Stimulated activated CD4-positive, alpha-beta T cell treated with anti-CD3 and anti-CD28 coated beads, Interleukin-12 subunit alpha, Interleukin-12 subunit beta, amount 100 ng/mL, for 48 hours (primary cell): ENCODE results near the gene RAD51C.
"Not testable (repeated sequence)": the region's sequence is repeated elsewhere in the genome, so short reads cannot be mapped to it uniquely, and the experiment has no call there.

ENCODE experiments used
- DNase-seq, 3 donors: peaks; one replicate each; pipeline ENCODE4 v3.0.0-alpha.2; 2020; ENCODE audit warnings: low read depth in 2 of 3, low spot score in 1 of 3

Gene RAD51C

DNA sequence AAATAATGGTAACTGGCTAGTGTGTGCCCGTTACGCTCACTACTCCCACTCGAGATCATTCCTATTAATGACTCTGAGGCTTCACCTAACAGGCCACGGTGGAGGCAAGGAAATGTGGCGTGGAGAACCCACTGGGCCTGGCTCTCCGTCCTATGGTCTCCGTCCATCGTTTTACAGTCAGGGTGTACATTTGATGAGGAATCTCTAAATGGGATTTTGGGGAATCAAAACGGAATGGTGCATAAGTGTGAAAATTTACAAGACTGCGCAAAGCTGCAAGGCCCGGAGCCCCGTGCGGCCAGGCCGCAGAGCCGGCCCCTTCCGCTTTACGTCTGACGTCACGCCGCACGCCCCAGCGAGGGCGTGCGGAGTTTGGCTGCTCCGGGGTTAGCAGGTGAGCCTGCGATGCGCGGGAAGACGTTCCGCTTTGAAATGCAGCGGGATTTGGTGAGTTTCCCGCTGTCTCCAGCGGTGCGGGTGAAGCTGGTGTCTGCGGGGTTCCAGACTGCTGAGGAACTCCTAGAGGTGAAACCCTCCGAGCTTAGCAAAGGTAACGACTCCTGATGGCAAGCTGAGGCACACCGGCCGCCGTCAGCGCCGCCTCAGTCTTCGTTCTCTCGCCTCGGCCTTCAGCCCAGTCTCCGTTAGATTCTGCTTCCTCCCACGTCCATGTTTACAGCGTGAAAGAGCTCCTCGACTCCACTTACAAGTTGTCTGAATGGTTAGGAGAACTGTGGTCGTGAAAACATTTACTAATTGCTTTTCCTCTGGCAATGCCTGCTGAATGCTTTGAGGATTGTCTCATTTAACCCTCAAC is at the start of gene RAD51C:
TSS of gene RAD51C (plus strand) at position 364 of the 817 bp plus-strand sequence. CDS start at position 406, 42 bp downstream.
- DNase-seq: peak; percentile 73 to 85 (median 81)

DNA sequence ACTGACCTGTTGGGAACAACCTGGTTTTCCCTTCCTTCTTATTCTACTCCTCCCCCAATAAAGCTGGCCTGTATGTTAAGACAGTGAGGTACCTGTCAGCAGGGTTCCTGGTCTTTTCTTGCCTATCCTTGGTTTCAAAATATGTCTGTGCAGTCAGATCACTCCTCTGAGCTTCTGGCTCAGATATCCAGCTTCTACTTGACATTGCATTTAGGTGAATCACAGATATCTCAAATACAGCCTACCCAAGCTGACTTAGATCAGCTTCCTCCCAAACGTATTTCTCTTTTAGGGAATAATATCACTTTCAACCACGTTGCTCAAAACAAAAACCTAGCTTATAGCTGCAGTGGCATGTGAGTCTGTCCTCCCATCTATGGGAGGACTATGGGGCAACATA is 49.3 kb upstream of the RAD51C start:
- DNase-seq: no peak

DNA sequence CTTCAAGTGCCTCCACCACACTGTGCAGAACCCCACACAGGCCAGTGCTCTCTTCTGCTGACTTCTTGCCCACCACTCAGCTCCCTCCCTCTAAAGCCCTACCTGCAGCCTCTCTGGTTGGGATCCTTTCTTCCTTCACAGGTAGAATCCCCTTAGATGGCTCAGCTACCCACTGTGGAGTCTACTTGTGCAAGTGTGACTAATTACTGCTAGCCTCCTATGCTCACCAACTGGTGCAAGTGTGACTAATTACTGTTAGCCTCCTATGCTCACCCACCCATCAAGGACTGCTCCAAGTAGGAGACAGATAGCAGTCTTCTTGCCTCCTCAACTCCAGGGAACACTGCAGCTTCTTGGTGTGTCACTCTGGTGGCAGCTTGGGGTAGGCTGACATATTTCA is 44.2 kb upstream of the RAD51C start:
- no peak for DNase-seq

DNA sequence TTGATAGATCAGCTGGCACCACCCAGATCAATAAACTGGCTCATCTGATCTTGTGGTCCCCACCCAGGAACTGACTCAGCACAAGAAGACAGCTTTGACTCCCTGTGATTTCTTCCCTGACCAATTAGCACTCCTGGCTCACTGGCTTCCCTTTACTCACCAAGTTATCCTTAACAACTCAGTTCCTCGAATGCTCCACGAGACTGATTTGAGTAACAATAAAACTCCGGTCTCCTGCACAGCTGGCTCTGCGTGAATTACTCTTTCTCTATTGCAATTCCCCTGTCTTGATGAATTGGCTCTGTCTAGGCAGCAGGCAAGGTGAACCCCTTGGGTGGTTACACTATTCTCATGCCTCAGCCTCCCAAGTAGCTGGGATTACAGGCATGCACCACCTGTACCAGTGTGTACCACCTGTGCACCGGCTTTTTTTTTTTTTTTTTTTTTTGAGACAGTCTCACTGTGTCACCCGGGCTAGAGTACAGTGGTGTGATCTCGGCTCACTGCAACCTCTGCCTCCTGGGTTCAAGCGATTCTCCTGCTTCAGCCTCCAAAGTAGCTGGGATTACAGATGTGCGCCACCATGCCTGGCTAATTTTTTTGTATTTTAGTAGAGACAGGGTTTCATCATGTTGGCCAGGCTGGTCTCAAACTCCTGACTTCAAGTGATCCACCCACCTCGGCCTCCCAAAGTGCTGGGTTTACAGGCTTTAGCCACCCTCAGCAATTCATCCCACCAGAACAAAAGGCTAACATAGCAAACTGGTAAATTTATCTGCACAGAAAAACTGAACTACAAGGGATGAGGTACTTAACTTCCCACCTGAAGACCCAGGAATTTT is 34.2 kb upstream of the RAD51C start:
- not testable (repeated sequence) for DNase-seq

DNA sequence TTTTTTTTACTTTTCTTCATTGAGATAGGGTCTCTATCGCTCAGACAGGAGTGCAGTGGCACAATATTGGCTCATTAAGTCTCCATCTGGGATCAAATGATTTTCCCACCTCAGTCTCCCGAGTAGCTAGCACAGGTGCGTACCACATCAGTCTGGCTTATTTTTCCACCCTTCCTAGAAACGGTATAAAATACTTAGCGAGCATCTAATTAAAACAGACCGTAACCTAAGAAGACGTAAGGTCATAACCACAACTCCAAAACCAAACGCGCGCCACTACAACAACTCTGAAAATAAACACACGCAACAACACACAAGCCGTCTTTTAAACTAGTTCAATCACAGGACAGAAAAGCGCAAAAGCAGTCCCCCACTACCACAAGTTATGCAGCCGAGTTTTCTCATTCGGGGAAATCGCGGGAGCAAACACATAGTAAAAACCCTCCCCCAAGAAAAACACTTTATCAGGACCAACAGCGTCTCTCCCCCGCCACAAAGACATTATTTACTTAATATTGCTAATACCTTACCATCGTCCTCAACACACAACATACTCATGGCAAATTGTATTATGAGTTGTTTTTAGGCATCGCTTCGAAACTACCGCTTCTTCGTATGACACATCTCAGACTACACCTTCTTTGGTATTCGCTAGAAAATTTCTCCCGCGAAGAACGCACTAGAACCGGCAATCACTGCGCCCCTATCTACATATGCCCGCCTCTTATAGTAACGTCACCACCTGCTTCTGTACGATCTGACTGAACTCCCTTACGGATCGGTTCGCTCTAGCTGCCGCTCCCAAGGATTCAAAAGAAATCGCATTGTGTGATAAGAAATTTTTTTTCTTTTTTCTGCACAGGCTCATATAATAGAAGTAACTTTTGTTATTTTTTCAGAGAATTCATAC is 33.3 kb upstream of the RAD51C start:
- DNase-seq: peak; percentile 61 to 84 (median 78)

DNA sequence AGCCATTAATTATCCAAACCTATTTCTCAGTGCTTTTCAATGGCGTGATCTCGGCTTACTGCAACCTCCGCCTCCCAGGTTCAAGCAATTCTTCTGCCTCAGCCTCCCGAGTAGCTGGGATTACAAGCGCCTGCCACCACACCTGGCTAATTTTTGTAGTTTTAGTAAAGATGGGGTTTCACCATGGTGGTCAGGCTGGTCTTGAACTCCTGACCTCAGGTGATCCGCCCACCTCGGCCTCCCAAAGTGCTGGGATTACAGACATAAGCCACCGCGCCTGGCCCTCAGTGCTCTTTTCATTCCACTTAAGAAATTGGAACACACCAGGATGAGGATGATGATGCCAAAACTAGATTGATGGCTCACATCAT is 32.7 kb upstream of the RAD51C start:
- DNase-seq: not testable (repeated sequence)

DNA sequence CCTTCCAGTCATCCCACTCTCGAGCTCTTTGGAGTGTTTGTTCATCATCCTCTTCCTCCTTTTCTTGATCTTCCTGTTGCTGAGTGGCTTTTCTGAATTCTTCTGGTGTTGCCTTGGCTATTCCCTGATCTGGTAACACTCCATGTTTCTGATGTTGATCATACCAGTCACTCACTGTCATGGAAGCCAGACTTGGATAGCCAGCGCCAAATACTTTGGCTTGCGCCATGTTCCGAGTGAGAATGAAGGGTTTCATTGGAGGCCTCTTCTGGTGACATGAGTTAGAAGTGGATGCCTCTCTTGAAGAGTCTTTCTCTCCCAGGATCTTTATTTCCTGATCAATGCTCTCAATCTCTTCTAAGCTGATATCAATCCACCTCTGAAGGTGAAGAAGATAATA is 31.8 kb upstream of the RAD51C start:
- DNase-seq: no peak

DNA sequence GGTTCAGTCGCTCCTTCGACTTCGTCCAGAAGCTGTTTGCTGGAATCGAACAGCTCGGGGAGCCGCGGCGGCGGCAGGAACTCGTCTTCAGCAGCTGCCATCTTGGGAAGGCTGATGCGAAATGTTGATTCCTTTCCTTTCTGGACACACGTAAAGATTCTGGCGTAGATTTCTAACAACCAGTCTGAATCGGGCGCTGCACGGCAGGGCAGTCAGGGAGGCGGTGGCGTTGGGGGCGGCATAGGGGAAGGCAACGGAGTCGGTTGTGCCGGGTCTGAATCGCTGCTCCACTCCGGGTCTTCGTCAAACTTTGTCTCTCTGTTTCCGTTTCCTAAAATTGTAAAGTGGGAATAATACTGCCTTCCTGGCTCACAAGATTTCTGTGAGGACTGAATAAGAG is 30.9 kb upstream of the RAD51C start:
- DNase-seq: no peak

DNA sequence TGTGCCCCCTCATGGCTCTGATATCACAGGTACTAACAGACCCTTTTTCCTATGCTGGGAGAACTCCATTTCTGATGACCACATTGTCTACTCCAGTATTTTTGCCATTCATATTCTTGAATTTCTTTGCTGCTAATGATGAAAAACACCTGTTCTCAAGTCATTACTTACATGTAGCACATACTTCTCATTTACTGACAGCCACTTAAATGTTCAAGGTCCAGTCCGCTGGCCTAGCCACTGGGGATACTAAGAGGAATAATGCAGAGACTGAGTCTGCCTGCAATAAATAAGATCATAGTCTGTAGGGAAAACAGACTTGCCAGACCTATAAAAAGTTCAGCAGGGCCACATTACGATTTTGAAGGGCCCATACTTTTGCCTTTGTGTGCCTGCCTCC is 28.1 kb upstream of the RAD51C start:
- DNase-seq: no peak

DNA sequence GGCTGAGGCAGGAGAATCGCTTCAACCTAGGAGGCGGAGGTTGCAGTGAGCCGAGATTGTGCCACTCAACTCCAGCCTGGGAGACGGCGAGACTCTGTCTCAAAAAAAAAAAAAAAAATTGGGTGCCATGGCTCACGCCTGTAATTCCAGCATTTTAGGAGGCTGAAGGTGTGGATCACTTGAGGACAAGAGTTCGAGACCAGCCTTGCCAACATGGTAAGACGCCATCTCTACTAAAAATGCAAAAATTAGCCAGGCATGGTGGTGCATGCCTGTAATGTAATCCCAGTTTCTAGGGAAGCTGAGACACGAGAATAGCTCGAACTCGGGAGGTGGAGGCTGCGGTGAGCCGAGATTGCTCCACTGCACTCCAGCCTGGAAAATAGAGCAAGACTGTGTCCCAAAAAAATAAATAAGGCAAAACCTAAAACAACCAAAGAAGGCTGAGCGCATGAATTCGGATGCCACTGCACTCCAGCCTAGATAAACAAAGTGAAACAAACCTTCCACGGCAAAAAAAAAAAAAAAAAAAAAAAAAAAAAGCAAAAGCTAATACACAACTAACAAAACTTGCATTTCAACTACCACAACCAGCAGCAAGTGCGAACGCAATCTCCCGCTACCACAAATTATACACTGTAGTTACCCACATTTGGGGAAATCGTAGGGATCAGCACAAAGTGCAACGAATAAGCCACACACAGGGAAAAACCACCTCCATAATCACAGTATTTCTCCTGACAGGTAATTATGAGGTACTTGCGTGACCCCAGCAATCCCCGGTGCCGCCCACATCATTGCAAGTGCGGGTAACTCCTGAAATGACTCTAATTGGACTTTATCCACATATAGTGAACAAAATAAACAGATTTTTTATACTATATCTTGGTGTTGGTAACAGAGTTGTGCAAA is 26.2 kb upstream of the RAD51C start:
- no peak for DNase-seq

DNA sequence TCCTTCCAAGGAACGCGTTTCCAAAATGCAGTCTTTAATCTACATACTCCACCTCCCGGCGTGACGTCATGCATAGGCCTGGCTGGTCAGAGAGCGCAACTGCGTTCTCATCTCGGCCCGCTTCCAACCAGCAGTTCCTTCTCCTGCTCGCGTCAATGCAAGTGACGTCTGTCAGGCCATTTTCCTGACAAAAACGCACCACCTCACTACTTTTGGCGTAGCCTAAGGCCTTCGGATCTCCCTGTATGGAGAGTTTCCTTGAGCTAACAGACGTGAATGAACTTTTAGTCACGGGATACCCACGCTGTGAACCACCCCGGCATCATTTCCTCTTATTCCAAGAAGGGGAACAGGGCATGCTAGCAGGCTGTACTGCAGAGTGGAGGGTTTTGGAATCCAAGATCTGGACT is 25.5 kb upstream of the RAD51C start:
- DNase-seq: peak in 2 of 3 donors; percentile 12 to 20

DNA sequence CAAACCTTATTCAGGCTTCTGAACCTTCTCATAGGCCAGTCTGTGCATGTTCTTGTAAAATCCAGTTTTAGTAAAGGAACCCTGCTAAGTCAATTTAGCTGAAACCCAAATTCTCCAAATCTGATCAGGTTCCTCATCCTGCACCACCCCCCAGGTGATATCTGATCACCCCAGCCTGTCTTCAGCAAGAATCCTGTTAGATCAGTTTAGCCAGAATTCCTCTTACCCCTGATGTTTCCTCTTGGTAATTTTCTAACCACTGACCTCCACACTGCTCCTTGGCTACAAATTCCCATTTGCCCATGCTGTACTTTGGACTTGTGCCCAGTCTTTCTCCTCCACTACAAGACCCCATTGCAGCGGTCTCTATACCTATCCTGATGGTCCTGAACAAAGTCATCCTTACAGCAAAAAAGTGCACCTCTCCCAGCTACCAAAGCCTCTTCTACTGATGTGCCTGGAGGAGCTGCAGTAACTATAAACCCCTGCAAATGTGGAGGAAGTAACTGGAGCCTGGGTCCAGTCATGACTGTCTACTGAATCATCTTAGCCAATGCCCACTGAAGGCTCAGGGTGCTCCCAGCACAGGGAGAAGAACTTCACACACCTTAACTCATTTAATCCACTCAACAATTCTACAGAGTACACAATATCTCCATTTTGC is 24.3 kb upstream of the RAD51C start:
- DNase-seq: no peak

DNA sequence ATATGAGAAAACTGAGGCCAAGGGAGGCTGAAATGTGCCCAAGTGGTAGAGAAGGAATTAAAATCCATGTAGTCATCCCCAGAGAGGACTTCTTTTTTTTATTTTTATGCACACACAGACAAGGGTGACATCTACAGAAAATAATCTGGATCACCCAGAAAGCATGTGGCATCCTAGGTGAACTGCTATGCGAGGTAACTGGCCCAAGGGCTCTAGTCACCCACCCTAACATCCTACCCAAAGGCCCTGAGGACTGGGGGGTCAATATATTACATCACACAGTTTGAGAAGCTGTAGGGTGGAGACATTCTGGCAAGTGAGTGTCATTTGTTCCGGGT is 23.8 kb upstream of the RAD51C start:
- no peak for DNase-seq

DNA sequence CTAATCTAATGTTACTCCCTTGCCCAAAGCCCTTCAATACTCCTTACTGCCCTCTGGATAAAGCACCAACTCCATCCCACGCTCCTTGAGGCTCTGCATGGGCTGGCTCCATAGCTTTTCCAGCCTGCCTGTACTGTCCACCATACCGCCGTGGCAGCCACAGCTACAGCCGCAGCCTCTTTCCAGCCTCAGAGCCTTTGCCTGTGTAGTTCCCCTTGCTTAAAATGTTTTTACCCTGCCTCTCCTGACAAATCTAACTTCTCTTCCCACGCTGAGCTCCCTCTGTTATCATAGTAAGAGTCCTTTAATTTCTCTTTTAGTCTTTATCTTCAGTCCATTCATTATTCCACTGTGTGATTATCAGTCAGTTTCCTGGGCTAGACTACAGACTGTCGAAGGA is 22.5 kb upstream of the RAD51C start:
- no peak for DNase-seq

DNA sequence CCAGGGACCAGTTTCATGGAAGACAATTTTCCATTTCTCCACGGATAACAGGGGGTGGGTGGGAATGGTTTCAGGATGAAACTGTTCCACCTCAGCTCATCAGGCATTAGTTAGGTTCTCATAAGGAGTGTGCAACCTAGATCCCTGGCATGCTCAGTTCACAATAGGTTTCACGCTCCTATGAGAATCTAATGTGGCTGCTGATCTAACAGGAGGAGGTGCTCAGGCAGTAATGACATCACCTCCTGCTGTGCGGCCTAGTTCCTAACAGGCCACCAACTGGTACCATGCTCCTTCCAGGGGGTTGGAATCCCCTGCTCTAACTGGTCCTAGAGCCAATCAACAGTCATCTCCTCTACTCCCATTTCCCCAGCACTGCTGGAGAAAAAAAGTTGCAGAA is 20.4 kb upstream of the RAD51C start:
- no peak for DNase-seq

DNA sequence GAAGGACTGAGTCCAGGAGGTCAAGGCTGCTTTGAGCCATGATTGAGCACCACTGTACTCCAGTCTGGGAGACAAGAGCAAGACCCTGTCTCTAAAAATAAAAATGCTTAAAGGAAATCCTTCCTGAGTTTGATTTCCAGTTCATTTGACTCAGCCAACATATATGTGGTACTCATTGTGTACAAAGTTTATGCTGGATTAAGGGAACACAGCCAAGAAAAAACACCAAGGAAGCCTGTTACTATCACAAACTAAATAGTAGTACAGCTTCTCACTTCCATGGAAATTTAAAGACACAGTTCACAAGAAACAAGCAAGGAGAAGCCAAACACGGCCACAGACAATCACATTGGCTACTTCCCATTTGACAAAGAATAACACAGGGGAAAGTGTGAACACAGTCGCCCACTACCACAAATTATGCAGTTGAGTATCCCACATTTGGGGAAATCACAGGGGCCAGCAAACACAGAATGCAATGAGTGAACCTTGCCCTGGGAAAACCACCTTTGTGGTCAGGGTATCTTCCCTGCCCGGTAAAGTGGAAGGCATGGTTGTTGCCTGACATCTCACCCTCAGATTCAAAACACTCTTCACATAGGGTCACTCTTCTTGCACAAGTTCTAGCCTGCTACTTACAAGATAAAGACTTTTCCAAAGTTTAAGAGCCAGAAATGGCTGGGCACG is 15.1 kb upstream of the RAD51C start:
- DNase-seq: no peak

DNA sequence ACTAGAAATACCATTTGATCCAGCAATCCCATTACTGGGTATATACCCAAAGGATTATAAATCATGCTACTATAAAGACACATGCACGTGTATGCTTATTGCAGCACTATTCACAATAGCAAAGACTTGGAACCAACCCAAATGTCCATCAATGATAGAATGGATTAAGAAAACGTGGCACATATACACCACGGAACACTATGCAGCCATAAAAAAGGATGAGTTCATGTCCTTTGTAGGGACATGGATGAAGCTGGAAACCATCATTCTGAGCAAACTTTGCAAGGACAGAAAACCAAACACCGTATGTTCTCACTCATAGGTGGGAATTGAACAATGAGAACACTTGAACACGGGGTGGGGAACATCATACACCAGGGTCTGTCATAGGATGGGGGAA is 14.1 kb upstream of the RAD51C start:
- not testable (repeated sequence) for DNase-seq

DNA sequence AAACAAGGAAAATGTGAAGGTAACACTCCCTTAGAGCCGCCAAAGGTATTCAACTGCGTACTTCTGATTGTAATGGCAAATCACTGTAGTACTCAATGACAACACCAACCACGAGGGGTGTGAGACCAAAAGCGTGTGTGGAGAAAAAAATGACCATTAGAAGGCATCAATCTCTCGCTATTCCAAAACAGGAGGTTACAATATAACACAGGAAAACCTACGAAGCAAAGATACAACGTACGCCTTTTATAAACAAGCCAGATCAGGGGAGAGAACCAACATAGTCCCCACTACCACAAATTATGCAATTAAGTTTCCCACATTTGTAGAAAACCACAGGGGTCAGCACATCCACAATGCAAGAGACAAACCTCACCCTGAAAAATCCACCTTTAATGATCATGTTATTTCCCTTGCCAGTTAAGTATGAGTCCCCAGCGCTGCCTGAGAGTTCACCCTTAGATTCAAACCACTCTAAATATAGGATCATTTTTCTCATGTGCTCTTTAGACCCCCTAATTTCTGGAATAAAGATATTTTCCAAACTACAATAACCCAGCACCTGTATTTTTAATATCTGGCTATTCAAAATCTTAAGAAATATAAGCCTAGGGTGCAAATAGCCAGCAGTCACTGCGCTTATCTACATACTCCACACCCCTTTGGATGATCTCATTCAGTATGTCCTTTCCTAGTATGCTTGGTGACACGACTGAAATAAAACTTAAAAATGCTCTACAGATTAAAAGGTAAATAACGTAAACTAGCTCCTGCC is 13.0 kb upstream of the RAD51C start:
- no peak for DNase-seq

DNA sequence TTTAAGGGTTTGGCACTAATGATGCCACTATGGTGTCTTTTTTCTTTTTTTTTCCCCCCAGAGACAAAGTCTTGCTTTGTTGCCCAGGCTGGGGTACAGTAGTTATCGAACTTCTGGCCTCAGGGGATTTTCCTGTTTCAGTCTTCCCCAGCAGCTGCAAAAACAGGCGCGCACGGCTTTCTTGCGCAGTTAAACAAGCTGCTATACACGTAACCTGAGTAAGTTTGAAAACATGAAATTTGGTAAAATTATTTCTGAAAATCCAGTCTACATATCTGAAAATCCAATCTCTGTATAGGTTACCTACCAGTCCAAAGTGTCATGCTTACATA is 12.4 kb upstream of the RAD51C start:
- no peak for DNase-seq
